GM19238 (cell line): ENCODE measurements around the gene C3.
"Not testable (repeated sequence)": the region's sequence is repeated elsewhere in the genome, so short reads cannot be mapped to it uniquely, and the experiment has no call there.

Experiments
- DNase-seq: peaks from one replicate; pipeline ENCODE4 v3.0.0; 2011; ENCODE audit warnings: low spot score; ENCODE audit not compliant: insufficient read length

C3 gene

DNA sequence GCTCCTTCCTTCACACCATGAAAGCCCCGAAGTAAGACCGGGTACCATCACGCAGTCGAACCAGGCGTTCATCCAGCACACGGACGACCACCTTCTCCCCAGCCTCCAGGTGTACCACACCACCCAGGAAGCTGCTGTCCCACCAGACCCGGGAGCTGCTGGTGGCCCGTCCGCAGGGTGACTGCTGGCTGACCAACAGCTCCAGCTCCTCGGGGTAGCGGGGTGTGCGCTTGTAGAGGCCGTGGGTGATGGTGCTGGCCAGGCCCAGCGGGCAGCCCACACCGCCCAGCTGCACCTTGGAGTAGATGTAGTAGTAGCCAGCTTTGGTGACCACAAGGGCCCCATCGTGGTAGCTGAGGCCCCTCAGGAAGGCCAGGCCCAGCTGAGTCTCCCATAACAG, 55.5 kb downstream of the C3 start:
- DNase-seq: no peak

GRCh38 chr19:6663236-6664201, 56.9 kb downstream of the C3 start:
- DNase-seq: no peak

DNA sequence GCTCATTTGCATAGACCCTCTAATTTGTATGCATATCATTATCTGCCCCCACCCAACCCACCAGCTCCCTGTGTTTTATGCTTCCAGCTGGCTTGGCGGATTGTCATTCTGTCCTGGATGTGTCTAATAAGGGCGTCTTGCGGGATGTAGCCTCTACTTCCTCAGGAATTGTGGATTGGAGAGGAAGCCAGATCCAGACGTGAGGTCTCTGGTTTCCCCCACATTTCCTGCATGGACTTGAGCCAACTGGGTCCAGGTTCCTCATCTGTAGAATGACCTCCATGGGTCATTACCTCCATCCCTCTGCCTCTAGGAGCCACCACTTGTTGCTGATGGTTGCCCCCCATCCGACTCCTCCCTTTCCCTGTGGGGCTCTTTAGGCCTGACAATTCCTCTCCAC, 57.7 kb downstream of the C3 start:
- DNase-seq: no peak

DNA sequence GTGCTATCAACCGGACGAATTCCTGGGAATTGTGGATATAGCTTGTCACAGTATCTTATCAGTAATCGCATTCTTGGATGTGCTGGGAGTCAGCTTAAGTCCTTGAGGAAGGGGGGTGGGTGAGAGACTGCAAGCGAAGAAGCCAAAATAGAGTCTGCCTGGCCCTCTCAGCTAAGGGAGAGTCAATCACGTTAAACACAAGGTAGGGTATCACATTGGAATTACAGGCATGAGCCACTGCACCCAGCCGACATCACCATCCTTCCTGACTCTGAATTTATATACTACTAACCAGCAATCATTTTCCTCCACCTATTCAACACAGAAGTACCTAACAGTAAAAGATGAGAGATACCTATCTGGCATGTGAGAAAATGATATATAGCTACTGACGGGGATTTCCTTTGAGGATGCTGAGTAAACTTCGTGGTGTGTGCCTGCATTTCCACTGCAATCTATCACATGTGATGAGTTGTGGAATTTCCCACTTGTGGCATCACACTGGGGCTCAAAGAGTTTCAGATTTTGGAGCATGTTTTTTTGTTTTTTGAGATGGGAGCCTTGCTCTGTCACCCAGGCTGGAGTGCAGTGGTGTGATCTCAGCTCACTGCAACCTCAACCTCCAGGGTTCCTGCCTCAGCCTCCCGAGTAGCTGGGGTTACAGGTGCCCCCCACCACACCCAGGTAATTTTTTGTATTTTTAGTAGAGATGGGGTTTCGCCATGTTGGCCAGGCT, 58.8 kb downstream of the C3 start:
- not testable (repeated sequence) for DNase-seq

DNA sequence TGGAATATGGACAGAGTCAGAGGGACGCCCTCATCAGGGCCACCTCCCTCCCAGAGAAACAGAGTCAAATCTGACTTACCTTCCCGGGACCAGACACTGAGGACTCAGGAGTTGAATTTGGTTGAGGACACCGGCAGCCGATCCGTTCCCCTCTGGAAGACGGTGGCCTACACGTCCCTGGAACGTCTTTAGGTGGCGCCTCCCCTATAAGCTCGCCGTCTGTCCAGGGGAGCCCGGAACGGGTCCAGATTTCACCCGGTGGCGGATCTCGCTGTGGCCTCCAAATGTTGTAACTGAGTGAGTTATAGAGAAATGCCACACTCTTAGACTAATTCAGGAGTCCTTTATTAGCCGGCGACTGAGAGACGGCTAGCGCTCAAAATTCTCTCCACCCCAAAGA, 59.5 kb downstream of the C3 start:
- DNase-seq: no peak

DNA sequence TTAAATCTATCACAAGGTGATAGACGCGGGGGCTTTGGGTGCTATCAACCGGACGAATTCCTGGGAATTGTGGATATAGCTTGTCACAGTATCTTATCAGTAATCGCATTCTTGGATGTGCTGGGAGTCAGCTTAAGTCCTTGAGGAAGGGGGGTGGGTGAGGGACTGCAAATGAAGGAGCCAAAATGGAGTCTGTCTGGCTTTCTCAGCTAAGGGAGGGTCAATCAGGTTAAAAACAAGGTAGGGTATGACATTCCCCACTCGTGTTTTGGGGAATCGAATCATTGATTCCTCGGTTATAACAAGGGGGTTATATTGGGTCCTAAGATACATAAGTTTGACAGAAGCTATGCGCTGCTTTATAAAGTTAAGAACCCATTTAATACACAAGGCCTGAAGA, 64.1 kb downstream of the C3 start:
- not testable (repeated sequence) for DNase-seq

- peak; percentile 35 for DNase-seq
These were observed 65.8 kb downstream of the C3 start for GRCh38 chr19:6654347-6655310.

GRCh38 chr19:6652805-6653094, 67.7 kb downstream of the C3 start:
- no peak for DNase-seq

GRCh38 chr19:6651965-6652804, 68.3 kb downstream of the C3 start:
- no peak for DNase-seq

- DNase-seq: no peak
These were observed 71.3 kb downstream of the C3 start for GRCh38 chr19:6649185-6649584.

DNA sequence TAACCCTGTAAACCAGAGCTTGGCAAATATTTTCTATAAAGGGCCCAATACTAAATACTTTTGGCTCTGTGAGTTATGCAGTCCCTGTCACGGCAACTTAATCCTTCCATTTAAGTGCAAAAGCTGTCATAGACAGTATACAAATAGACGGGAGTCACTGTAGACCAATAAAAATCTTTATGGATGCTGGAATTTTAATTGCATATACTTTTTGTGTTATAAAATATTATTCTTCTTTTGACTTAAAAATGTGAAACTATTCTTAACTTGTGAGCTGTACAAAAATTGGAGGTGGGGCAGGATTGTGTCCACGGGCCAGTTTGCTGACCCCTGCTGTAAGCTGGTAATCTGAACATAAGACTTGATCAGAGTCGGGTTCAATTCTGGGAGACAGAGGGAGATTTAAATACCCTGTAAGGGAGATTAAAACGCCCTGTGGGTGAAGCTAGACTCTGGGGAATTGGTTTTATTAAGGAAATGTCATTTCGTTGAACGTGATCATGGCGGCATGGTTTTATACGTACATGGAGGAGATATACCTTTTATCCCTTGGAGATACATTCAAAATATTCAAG, 72.2 kb downstream of the C3 start:
- DNase-seq: no peak

- no peak for DNase-seq
These were observed 75.7 kb downstream of the C3 start for GRCh38 chr19:6644796-6645195.

DNA sequence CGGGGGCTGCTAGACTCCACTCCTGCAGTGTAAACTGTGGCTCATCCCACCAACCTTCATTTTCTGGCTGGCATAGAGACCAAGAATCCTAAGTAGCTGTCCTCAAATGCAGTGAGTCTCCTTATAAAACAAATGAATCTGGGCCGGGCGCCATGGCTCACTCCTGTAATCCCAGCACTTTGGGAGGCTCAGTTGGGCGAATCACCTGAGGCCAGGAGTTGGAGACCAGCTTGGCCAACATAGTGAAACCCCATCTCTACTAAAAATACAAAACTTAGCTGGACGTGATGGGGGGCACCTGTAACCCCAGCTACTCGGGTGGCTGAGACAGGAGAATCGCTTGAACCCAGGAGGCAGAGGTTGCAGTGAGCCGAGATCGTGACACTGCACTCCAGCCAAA, 80.1 kb downstream of the C3 start:
- DNase-seq: not testable (repeated sequence)

GRCh38 chr19:6639439-6639838, 81.0 kb downstream of the C3 start:
- no peak for DNase-seq

- not testable (repeated sequence) for DNase-seq
These were observed 87.0 kb downstream of the C3 start for GRCh38 chr19:6633456-6633813.

DNA sequence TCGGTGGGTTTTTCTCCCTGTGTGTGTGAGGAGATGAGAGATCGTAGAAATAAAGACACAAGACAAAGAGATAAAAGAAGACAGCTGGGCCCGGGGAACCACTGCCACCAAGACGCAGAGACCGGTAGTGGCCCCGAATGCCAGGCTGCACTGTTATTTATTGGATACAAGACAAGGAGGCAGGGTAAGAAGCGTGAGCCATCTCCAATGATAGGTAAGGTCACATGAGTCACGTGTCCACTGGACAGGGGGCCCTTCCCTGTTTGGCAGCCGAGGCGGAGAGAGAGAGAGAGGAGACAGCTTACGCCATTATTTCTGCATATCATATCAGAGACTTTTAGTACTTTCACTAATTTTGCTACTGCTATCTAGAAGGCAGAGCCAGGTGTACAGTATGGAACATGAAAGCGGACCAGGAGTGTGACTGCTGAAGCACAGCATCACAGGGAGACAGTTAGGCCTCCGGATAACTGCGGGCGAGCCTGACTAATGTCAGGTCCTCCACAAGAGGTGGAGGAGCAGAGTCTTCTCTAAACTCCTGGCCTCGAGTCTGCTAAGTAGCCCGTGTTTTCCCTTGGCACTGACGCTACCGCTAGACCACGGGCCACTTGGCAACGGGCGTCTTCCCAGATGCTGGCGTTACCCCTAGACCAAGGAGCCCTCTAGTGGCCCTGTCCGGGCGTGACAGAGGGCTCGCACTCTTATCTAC, 87.5 kb downstream of the C3 start:
- DNase-seq: not testable (repeated sequence)

GRCh38 chr19:6632002-6632621, 88.3 kb downstream of the C3 start:
- DNase-seq: no peak
